T-helper 1 cell treated with Interleukin-12 subunit alpha and Interleukin-12 subunit beta and Interleukin-4 antibody, amounts not matched to agents 30 μg/mL and 1 μg/mL, for 36 hours (primary cell): Measurements from ENCODE around the gene EVI5L.

Experiments used
- H3K27ac Mint-ChIP-seq: one replicate; pipeline ENCODE4 v1.8.0; 2021; ENCODE audit warnings: mild to moderate bottlenecking, mixed read lengths
- H3K27me3 Mint-ChIP-seq: one replicate; pipeline ENCODE4 v1.8.0; 2021; ENCODE audit warnings: low read depth, mixed read lengths
- H3K36me3 Mint-ChIP-seq: one replicate; pipeline ENCODE4 v1.8.0; 2021; ENCODE audit warnings: low read depth, mixed read lengths
- H3K4me1 Mint-ChIP-seq: one replicate; pipeline ENCODE4 v1.8.0; 2021; ENCODE audit warnings: low read depth, mixed read lengths
- H3K4me3 Mint-ChIP-seq: one replicate; pipeline ENCODE4 v1.8.0; 2021; ENCODE audit warnings: mild to moderate bottlenecking, moderate library complexity, mixed read lengths
- H3K9me3 Mint-ChIP-seq: one replicate; pipeline ENCODE4 v1.8.0; 2021; ENCODE audit warnings: mixed read lengths

Gene EVI5L

DNA sequence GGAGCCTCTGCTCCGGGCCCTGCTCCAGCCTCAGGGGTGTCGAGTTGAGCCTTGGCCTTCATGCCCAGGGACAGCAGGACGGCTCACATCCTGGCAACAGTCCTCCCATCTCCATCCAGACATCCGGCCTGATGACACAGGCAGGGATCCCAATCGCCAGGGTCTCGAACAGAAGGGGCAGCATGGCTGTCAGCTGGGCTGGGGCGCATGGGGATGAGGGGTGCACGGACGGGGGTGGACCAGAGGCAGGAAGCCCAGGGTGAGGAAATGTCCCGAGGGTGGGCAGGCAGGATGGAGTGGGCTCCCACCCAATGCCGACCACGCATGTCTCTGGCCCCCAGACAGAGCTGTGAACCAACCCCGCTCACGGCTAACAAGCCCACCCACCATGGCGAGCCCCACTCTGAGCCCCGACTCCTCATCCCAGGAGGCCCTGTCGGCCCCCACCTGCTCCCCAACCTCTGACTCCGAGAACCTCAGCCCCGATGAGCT is 16.2 kb downstream of the EVI5L start:
- H3K27me3 Mint-ChIP-seq: no peaks in the 10 kb centered on the region
- no peaks in the 10 kb centered on the region for H3K36me3 Mint-ChIP-seq
- H3K9me3 Mint-ChIP-seq: no peaks in the 10 kb centered on the region
- no peak overlapping the region for H3K27ac Mint-ChIP-seq
- no peak overlapping the region for H3K4me3 Mint-ChIP-seq
- H3K4me1 Mint-ChIP-seq: no peaks in the 10 kb centered on the region

GRCh38 chr19:7847664-7848063 is 17.6 kb downstream of the EVI5L start:
- H3K4me3 Mint-ChIP-seq: no peak overlapping the region
- H3K4me1 Mint-ChIP-seq: no peaks in the 10 kb centered on the region
- no peaks in the 10 kb centered on the region for H3K36me3 Mint-ChIP-seq
- H3K27me3 Mint-ChIP-seq: no peaks in the 10 kb centered on the region
- no peak overlapping the region for H3K27ac Mint-ChIP-seq
- no peaks in the 10 kb centered on the region for H3K9me3 Mint-ChIP-seq

DNA sequence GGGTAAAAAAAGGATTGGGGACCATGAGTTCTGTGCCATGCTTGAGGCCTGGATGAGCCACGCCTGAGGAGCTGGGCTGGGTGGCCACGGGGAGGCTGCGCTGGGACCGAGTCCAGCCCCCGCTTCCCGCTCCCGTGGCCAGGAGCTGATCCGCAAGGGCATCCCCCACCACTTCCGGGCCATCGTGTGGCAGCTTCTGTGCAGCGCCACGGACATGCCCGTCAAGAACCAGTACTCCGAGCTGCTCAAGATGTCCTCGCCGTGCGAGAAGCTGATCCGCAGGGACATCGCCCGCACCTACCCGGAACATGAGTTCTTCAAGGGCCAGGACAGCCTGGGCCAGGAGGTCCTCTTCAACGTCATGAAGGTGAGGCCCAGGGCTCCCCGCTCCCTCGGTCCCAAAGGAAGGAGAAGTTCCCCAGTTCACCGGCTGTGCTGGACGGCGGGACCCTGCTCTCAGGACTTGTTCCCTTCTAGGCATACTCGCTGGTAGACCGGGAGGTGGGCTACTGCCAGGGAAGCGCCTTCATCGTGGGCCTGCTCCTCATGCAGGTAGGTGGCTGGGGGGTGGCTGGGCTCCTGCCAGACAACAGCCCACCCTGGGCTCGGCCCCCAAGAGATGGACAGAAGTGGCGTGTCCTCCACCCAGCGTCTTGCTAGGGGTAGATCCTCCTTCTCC is 18.9 kb downstream of the EVI5L start:
- Mint-ChIP-seq H3K27me3 (no peaks in the 10 kb centered on the region), H3K27ac (no peak overlapping the region), H3K9me3 (no peaks in the 10 kb centered on the region), H3K36me3 (no peaks in the 10 kb centered on the region), H3K4me3 (no peak overlapping the region), H3K4me1 (peaks cover 4% of the 10 kb centered on the region)

DNA sequence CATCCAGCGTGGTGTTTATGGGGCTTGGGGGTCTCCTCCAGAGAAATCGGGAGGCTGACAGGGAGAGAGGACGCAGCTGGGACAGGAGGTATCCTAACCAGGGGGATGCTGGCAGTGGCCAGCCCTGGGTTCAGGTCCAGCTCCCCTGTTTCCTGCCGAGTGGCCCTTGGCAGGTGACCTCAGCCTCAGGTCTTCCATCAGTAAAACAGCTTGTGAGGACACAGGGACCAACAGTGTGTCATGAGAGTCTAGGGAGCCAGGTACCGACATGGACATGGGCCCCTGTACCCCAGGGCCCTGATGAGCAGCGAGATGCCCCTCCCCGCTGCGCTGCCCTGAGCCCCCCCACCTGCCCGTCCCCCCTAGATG is 19.6 kb downstream of the EVI5L start:
- Mint-ChIP-seq H3K9me3 (no peaks in the 10 kb centered on the region), H3K27ac (no peak overlapping the region), H3K27me3 (no peaks in the 10 kb centered on the region), H3K4me1 (peaks cover 4% of the 10 kb centered on the region), H3K4me3 (no peak overlapping the region), H3K36me3 (no peaks in the 10 kb centered on the region)

DNA sequence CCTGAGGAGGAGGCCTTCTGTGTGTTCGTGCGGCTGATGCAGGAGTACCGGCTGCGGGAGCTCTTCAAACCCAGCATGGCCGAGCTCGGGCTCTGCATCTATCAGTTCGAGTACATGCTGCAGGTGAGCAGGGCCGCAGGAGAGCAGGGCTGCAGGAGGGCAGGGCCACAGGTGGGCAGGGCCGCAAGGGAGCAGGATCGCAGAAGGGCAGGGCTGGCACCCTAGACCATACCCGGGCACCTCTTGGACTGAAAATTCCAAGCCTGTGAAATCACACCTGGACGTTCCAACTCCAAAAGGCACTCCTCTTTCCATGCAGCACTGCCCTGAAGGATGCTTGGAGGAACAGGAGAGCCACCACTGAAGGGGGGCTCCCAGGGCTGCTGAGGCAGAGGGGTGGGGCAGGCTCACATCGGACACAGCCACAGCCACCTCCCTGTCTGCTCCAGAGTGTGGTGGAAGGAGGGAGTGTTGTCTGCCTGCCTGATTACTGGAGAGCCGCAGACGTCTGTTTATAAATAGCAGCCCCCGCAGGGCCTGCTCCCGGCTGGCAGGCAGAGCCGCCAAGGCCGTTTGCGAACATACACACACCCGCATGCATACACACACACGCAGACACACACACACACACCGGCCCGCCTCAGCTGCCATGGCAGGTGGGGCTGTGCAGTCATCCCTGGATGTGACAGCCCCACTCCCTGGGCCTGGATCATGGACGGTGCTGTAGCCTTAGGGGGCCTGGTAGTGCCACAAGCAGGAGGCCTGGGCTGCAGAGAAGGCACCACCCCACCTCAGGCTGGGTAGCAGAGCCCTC is 20.2 kb downstream of the EVI5L start:
- peaks cover 4% of the 10 kb centered on the region for H3K4me1 Mint-ChIP-seq
- H3K27ac Mint-ChIP-seq: no peak overlapping the region
- H3K9me3 Mint-ChIP-seq: no peaks in the 10 kb centered on the region
- H3K36me3 Mint-ChIP-seq: no peaks in the 10 kb centered on the region
- H3K27me3 Mint-ChIP-seq: no peaks in the 10 kb centered on the region
- no peak overlapping the region for H3K4me3 Mint-ChIP-seq

GRCh38 chr19:7850945-7851622 is 21.1 kb downstream of the EVI5L start:
- Mint-ChIP-seq H3K27ac (no peak overlapping the region), H3K36me3 (no peaks in the 10 kb centered on the region), H3K4me1 (peaks cover 4% of the 10 kb centered on the region), H3K4me3 (no peak overlapping the region), H3K27me3 (no peaks in the 10 kb centered on the region), H3K9me3 (no peaks in the 10 kb centered on the region)

GRCh38 chr19:7851623-7852500 is 21.8 kb downstream of the EVI5L start:
- Mint-ChIP-seq H3K9me3 (no peaks in the 10 kb centered on the region), H3K27me3 (no peaks in the 10 kb centered on the region), H3K36me3 (no peaks in the 10 kb centered on the region), H3K27ac (no peak overlapping the region), H3K4me3 (no peak overlapping the region), H3K4me1 (peaks cover 4% of the 10 kb centered on the region)

DNA sequence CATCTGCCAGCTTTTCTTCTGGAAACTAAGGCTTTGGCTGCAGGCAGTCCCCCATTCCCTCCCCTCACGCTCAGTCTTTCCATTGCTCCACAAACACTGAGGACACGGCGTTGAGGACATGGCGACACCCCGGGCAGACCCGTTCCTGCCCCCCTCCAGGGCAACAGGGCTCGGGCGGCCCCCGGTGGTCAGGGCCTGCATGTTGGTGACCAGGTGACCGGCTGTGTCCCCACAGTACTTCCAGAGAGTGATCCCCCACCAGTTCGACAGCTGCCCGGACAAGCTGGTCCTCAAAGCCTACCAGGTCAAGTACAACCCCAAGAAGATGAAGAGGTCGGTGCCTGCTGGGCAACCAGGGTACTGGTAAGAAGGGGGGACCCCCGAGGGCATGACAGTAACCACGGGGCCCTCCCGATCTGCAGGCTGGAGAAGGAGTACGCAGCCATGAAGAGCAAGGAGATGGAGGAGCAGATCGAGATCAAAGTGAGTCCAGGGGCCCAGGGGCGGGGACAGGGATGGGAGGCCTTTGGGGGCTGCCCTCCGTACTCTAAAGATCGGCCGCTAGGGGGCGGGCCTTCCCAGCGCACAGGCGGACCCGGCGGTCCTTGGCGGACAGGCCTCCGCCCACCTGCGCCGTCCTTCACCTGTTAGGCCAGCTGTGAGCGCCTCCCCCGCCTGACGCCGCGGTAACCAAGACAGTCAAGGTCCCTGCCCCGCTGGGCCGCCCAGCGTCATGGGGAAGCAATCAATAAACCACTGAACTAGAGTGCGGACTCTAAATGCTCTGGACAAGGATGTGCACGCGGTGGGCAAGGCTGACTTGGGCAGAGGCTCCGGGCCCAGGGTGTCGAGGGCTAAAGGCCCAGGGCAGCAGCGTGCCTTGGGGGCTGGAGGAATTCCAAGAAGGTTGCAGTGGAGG is 23.1 kb downstream of the EVI5L start:
- Mint-ChIP-seq H3K9me3 (no peaks in the 10 kb centered on the region), H3K27ac (no peak overlapping the region), H3K36me3 (no peaks in the 10 kb centered on the region), H3K4me3 (no peak overlapping the region), H3K27me3 (no peaks in the 10 kb centered on the region), H3K4me1 (peaks cover 4% of the 10 kb centered on the region)

DNA sequence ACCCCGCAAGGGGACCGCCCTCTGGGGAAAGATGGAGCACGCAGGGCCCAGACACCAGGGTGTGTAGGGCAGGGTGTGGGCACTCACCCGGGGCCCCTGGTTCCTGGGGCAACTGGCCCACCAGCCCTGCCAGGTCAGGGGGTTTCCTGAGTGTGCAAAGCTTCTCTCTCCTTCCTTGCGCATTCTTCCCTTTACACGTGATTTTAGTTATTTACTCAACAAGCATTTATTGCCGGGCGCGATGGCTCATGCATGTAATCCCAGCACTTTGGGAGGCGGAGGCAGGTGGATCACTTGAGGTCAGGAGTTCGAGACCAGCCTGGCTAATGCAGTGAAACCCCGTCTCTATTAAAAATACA is 23.7 kb downstream of the EVI5L start:
- Mint-ChIP-seq H3K9me3 (no peaks in the 10 kb centered on the region), H3K4me3 (no peak overlapping the region), H3K27me3 (no peaks in the 10 kb centered on the region), H3K27ac (no peak overlapping the region), H3K36me3 (no peaks in the 10 kb centered on the region), H3K4me1 (peaks cover 4% of the 10 kb centered on the region)

DNA sequence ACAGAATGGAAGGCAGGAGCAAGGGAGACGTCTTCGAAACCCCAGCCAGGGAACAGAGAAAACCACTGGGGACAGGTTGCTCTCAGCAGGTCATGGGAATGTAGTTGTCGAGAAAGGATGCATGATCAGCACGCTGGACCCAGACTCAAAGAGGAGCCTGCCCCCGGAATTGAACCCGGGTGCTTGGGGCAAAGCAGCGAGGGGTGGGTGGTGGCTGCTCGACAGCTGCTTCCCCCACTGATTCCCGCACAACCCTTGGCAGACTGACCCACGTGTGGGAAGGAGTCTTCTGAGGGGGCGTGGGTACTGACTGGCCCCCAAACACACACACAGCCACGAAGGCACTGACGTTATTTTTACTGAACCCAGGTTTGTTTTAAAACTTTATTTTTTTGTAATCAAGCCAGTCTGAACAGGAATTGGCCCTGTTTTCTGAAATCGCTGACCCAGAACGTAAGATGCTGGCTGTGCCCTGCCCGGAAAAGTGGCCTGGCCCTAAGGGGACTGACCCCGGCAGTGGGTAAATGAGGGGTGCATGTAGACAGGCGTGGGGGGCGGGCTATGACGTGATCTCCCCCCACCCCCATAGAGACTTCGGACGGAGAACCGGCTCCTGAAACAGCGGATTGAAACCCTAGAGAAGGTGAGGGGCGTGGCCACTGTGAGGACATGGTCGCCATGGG is 25.5 kb downstream of the EVI5L start:
- Mint-ChIP-seq H3K36me3 (no peaks in the 10 kb centered on the region), H3K4me1 (peaks cover 4% of the 10 kb centered on the region), H3K27me3 (no peaks in the 10 kb centered on the region), H3K9me3 (no peaks in the 10 kb centered on the region), H3K27ac (no peak overlapping the region), H3K4me3 (no peak overlapping the region)

- Mint-ChIP-seq H3K9me3 (no peaks in the 10 kb centered on the region), H3K27me3 (peaks cover 3% of the 10 kb centered on the region), H3K27ac (no peak overlapping the region), H3K4me1 (peaks cover 4% of the 10 kb centered on the region), H3K4me3 (no peak overlapping the region), H3K36me3 (no peaks in the 10 kb centered on the region)
Measured at GRCh38 chr19:7856109-7856591, 26.1 kb downstream of the EVI5L start.

DNA sequence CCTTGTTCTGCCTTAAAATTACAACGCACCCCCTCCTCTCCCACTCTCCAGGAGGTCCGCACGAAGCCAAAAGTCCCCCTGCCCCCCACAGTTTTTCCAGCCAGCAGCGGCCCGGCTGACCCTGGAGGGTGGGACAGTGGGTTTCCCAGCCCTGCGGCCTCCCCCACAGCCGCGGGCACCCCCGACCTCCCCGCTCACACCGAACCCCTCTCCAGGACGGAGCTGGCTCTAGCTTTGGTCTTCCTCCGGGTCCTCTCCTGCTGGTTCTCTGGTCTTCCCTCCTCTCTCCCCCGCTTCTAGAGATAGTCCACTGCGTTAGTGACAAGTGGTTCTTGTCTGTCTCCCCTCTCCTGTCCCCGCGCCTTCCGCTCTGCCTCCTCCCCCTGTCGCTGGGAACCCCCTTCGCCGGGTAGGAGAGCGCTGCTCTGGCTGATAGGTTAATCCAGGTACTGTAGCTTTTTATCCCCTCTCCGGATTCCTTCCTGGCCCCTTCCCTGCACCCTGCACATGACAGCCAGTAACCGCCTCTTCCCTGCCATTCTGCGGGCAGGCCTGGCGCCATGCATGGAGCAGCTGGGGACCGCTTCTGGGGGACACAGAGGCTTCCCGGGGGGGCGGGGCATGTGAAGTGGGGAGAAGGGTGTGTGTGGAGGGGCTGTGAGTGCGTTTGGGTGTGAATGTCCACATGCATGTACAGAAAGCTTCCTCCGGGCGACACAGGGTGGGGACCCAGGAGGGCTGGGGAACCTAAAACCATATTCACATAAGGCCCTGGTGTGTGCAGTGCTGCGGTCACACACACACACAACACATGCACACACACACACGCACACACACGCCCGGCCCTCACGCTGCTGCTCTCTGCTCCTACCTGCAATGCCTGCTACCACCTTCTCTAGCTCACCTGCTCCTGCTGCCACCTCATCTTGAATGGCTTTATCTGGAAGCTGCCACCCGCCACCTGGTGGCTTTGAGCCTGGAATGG is 27.0 kb downstream of the EVI5L start:
- Mint-ChIP-seq H3K27ac (no peak overlapping the region), H3K4me3 (no peak overlapping the region), H3K27me3 (peaks cover 5% of the 10 kb centered on the region), H3K9me3 (no peaks in the 10 kb centered on the region), H3K4me1 (peaks cover 4% of the 10 kb centered on the region), H3K36me3 (no peaks in the 10 kb centered on the region)
